ENCODE results near the gene ENTPD3.

ENTPD3 gene

GRCh38 chr3:40463579-40463978, 76.6 kb downstream of the ENTPD3 start:
- DNase-seq: no peak

GRCh38 chr3:40464339-40465110, 77.5 kb downstream of the ENTPD3 start:
- DNase-seq: no peak

GRCh38 chr3:40465111-40465407, 78.1 kb downstream of the ENTPD3 start:
- DNase-seq: no peak

- DNase-seq: no peak
Observed at GRCh38 chr3:40465456-40465855, 78.5 kb downstream of the ENTPD3 start.

- no peak for DNase-seq
Observed at GRCh38 chr3:40468018-40468417, 81.0 kb downstream of the ENTPD3 start.

- no peak for DNase-seq
Observed at GRCh38 chr3:40470701-40471100, 83.7 kb downstream of the ENTPD3 start.

- peak; percentile 36 for DNase-seq
Observed at GRCh38 chr3:40476478-40477470, 89.8 kb downstream of the ENTPD3 start, which contains the start of gene ZNF619. ZNF619 (plus strand) TSS chr3:40477122; CDS start chr3:40477980, 858 bp downstream.

- no peak for DNase-seq
Observed at GRCh38 chr3:40477666-40478065, 90.7 kb downstream of the ENTPD3 start.

All from effector CD4-positive, alpha-beta T cell (primary cell).